NCI-H524 treated with DMSO at 0.1 percent for 48 hours (cell line): ENCODE results near the gene CCDC27.

ENCODE experiments used
- DNase-seq: peaks from one replicate; lab custom pipeline; 2025; lab: John Stamatoyannopoulos, UW

Gene CCDC27

DNA sequence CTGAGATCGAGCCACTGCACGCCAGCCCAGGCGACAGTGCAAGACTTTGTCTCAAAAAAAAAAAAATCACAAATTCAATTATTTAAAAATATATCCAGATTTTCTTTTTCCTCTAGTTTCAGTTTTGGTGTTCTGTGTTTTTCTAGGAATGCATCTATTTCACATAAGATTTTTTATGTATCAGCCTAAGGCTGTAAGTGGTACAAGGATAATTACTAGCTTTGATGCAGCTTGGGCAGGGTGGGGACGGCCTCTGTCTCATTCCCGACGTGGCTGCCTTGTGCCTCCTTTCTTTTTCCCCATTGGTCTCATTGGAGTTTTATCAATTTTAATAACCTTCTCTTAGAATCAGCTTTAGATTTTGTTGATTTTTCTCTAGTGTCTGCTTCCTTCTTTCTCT, 6.9 kb downstream of the CCDC27 start:
- no peak for DNase-seq

- no peak for DNase-seq
Measured at GRCh38 chr1:3759796-3760195, 7.5 kb downstream of the CCDC27 start.

- DNase-seq, result no peak
Measured at GRCh38 chr1:3761296-3762010, 9.2 kb downstream of the CCDC27 start.

DNA sequence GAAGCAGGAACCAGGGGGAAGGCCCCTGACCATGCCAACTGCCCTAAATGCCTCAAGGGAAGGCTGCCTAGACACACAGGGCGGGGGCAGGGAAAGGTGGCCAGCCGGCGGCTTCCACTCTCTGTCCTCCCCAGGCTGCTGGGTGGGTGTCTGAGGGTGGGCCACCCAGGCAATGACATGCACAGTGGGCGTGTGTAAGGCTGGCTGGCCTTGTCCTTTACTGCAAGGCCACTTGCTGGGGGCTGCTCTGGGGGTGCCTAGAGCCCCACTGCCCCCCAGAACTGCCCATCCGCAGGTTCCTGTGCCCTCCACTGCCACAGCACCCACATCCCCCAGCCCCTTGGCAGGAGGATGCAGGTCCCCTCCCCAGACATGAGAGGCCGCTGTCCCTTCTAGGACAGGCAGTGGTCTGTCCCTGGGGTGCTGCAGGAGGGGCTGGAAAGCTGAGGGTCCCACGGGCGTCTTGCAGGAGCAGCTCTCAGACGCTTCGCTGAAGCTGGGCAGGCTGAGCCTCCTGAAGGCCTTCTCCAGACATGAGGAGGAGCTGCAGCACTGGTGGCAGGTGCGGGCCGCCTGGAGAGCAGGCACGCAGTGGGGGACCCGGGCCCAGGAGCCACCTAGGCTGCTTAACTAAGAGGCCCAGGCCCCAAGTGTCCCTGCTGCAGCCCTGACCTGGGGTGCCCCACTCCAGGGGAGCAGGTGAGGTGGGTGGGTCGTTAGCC, 10.1 kb downstream of the CCDC27 start:
- DNase-seq, result no peak

GRCh38 chr1:3762873-3763228, 10.6 kb downstream of the CCDC27 start:
- DNase-seq, result no peak

- DNase-seq, result no peak
Measured at GRCh38 chr1:3763351-3764125, 11.3 kb downstream of the CCDC27 start.

DNA sequence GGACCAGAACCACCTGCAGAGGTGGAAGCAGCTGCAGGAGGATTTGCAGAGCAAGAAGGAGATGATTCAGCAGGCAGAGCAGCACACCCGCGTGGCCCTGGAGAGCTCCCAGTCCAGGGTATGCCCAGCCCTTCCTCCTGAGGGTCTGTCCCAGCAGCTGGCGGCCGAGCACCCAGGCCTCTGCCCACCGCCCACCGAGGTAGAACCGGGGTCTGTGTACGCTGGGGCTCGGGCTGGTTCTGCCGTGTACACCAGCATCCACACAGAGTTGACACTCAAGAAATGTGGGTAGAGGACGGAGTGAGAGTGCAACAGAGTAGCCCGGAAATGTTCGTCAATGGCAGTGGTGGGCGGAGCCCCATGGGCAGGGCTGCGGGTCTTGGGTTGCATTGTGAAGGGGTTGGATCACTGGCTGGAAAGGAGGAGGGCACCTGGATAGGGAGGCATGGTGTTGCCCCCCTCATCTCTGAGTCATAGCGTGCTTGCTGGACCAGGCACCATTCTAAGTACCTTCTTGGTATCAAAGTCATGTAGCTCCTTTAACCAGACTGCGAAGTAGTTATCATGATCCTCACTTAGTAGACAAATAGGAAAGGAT, 15.2 kb downstream of the CCDC27 start:
- no peak for DNase-seq

DNA sequence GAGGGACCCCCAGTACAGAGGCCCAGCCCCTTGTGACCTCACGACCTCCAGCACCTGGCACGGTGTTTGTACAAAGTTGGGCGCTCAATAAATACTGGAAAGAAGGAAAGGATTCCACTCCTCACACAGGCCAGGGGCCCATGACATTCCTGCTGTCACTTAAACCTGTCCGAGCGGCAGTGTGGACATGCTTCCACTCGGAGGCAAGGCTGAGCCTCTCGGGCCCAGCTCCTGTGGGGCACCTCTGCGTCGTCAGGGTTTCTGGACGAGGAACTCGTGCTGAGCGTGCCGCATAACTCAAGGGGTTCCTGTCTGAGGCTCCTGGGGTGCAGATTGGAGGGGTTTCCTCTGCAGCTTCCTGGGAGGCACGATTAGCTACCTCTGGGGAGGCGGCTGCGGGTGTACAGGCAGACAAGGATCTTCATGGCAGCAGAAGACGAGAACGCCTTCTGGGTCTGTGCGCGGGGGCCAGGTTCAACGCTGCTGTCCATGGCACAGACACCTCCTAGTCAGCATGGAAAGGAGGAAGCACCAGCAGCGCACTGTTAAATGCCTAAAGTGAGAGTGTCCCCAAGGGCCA, 16.7 kb downstream of the CCDC27 start:
- no peak for DNase-seq

GRCh38 chr1:3770047-3770765, 18.0 kb downstream of the CCDC27 start:
- DNase-seq, result no peak

GRCh38 chr1:3771108-3772026, 19.1 kb downstream of the CCDC27 start:
- DNase-seq, result no peak

DNA sequence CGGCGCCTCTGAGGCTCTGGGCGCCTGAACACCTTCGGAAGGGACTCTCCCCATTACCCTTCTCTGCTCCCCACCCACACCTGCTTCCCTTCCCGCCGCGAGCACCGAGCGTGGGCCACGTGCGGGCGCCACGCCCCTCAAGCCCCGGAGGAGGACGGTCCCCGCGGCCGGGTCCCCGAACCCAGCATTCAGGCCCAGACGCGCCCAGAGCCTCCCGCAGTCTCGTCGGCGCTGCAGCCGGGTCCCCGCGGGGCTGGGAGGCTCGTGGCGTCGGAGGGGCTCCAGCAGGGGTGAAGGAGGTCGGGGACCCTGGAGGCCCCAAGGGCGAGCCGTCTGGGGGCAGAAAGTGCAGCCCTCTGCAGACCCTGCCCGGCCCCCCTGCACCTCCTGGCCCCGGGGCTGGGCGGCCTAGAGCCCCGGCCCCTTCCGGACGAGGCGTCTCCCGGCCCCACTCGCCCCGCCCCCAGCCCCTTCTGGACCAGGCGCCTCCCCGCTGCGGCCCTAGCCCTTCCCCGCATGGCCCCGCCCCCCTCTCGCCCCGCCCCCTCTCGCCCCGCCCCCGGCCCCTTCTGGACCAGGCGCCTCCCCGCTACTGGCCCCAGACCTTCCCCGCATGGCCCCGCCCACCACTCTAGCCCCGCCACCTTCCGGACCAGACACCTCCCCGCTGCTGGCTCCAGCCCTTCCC, 19.9 kb downstream of the CCDC27 start:
- no peak for DNase-seq

GRCh38 chr1:3772715-3773571, 20.7 kb downstream of the CCDC27 start, which contains the start of gene SMIM1:
Gene SMIM1, plus strand, starts transcription at chr1:3772749. Its CDS starts 2,625 bp downstream, at chr1:3775374.
- no peak for DNase-seq

GRCh38 chr1:3773572-3774275, 21.5 kb downstream of the CCDC27 start:
- DNase-seq, result no peak

DNA sequence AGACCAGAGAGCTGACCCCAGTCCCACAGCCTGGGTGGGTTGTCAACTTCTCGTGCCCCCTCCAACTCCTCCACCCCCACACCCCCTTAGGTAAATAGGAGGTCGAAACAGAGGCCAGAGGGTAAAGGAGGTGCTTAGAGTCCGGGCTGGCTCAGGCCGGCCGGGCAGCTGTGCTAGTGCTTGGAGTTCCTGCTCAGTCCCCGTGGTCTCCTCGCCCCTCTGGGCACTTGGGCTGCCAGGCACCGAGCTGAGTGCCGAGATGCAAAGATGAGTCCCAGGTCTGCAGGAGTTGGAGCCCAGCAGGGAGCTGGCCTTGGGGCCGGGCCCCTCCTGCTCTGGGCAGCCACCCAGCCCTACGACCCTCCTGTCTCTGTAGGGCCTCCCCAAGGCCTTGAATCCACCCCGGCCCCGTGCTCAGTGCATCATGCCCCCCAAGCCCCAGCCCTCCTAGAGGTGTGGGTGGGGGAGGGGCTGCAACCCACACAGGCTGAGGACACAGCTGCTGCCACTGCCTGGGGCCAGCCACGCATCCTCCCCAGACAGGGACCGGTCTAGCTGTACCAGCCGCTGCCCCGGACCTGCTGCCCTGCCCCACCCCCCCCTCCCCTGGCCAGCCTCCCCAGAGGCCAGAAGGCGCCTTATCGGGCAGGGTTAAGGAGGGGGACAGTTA, 22.2 kb downstream of the CCDC27 start:
- DNase-seq, result no peak

GRCh38 chr1:3774946-3775489, 22.8 kb downstream of the CCDC27 start:
- no peak for DNase-seq

GRCh38 chr1:3775490-3776230, 23.4 kb downstream of the CCDC27 start:
- no peak for DNase-seq
